HG03575 (cell line): ENCODE measurements around the gene GORASP1.

Source experiments
- ATAC-seq: cut with Tn5 transposase; IDR thresholded peaks from one replicate; pipeline ENCODE4 v1.9.1; 2021; ENCODE audit not compliant: unreplicated experiment, insufficient number of reproducible peaks, low FRiP score; ENCODE audit errors: extremely low read depth

The GORASP1 gene

DNA sequence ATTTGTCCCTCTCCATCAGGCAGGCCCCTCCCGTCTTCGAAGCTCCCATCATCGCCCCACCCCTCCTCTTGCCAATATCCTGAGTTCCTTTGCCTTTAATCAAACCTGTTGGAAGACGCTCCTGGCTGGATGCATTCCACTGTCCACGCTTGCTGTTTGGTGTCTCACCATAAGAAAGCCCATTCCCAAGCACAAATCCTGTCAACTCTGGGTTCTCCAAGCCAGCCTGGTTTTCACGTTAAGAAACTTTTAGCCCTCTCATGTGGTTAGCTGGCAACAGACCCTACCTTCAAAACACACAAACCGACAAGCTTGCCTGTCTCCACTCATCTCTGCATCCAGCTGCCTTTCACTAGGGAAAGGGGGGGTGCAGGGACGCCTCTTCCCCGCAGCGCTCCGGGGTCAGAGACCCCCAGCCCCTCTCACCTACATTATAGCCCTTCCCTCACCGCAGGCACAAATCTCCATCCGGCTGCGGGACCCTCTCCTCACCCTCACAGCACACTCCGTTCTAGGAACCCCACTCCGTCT, 1.1 kb downstream of the GORASP1 start:
- no peak for ATAC-seq

DNA sequence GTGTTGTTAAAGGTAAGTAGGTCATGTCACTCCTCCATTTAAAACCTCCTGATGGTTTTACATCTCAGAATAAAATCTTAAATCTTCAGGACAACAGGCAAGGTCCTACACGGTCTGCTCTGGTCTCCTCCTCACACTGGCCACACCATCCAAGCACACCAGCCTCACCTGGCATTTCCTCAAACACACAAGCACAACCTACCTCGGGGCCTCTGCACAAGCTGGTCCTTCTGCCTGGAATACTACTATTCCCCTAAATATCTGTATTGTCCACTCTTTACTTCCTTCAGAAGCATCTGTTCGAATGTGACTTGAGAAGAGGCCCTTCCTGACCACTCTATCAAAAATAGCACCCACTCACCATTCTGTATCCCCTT, 1.8 kb downstream of the GORASP1 start:
- ATAC-seq = no peak

DNA sequence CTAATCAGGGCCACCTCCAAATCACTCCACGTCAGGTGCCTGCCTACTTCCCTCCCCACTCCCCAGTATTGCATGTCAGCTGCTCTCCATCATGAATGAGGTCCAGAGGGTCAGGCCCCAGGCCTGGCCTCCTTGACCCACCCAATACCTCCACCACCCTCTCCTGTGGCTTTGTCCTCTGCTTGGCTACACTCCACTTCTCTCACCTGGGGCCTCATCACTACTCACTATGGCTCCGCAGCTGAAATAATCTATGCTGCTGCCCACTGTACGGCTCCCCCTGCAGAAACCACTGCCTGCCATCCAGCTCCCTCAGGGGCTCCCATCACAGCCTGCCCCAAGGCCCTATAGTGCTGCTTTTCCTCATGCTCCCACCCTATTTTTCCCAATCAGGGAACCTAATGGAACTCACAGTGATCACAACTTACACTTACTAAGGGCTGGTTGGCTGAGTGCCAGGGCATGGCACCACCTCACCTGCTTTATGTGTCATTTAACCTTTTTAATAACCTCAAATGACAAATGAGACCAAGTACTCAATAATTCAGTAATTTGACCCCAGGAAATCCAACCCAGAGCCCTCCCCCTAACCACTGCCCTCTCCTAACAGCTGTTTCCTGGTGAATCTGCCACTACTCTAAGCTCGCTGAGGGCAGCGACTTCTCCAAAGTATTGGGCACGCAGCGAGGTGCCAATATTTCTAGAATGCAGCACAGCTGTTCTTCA, 2.3 kb downstream of the GORASP1 start:
- ATAC-seq = no peak

DNA sequence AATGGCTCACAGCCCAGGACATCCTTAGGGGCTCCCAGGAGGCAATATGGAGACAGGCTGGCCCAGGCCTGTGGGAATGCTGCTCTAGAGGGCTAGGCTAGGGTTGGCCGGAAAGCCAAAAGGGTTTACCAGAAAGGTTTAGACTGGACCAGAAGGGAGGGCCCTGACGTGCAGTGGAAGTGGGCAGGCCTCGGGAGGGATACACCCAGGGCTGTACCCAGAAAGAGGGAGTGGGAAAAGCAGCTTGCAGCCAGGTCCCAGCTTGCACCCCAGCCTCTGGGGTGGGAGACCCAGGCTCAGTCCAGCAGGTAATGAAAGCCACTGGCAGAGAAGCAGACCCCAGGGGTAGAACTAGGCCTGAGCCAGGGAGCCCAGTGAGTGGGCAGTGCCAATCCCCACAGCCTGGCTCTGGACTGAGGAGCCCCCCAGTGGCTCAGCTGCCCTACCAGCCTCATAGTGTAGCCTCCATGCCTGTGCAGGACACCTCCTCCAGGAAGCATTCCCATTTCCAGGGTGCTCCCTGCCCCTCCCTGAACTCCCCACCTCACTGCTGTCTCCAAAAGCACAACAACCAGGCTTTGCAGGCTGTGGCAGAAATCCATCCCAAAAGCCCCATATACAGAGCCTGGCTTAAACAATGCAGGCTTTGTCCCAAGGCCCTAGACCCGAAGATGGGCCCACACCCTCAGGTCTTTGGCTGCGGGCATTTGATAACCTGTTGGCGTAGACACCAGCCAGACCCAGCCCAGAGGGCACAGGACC, 3.5 kb downstream of the GORASP1 start:
- no peak for ATAC-seq

DNA sequence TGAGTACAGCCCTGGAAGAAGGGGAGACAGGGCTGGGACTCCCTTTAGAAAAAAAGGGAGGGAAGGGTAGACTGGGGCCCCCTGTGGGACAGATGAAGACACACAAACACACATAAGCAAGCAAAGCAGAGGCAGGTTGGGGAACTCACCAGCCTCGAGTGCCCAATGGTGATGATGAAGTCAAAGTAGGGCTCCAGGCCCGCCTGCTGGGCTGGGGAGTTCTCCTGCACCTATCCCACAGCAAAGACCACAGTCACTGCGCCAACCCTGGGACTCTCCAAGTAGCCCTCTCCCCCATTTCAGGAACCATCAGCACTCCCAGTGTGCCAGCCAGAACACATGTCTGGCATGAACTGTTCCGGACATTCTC, 4.1 kb downstream of the GORASP1 start:
- ATAC-seq = no peak

DNA sequence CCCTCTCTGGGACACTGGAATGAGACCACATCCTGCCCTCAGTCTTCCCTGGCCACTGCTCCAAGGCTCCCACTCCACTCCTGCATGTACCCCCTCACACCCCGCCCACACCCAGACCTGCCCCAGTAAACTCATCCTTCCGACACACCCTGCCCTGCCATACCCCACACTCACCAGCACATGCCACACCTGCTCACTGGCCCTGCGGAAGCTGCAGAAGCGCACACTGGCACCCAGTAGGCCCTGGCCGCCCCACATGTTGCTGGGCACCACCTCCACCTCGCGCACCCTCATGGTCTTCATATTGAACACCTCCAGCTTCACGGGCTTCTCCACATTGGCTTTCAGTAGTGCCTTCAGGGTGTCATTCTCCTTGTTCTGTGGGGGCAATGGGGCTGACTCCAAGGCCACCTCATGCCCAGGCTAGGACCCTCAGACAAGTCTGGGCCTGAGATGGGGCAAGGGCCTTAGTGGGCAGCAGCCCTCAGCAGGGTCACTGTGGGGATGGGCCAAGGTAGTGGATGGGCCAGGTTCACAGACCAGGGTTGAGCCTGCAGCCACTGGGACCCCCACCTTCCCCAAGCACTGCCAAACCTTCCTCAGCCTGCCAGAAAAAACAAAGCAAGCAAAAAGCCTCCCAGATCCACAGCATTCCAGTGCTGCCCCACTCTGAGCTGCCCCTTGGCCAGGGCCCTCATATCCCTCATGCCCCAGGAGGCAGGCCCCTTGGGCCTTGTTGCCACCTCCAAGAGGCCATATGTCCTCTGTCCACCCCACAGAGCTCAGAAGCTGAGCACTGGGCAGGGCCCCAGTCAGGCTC, 4.7 kb downstream of the GORASP1 start:
- no peak for ATAC-seq

DNA sequence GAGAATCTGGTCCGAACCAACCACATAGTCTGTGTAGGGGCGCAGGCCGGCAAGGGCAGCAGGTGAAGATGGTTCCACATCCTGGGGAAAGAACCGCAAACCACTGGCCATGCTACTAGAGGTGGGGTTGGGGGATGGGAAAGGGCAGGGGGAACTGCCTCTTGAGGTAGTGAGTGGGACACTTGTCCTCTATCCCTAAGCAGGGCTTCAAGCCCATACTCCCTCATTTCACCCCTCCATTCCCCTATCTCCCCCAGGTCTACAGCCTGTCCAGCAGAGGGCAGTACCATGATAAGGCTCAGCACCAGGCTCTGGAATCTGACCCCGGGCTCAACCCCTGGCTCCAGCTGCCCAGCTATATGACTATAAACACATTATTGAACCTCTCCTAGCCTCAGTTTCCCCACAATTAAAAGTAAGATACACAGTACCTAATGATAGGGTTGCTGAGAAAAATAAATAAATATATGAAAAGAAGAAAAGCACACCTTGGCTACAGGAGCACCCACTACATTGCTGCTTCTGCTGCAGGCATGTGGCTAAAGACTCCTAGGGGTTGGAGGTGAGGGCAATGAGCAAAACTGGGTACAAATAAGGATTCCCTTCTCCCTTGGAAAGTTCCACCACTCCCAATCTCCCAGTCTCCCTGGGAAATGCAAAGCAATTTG, 6.3 kb downstream of the GORASP1 start:
- ATAC-seq = no peak

DNA sequence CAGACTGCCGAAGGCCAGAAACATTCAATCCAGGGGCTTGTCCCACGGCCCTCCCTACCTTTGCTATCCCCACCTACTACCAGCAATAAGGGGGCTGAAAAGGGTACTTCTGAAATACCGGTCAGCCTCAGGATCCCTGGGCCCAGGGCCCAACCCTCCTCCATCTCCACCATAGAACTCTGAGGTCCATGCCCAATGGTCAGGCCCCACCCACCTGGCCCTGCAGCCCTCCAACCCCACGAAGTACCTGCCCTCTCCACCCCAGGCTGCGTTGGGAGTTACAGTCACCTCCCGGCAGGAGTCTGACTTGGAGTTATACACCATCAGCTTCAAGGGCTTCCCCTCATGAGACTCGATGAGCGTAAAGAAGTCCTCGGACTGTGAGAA, 6.9 kb downstream of the GORASP1 start:
- no peak for ATAC-seq

DNA sequence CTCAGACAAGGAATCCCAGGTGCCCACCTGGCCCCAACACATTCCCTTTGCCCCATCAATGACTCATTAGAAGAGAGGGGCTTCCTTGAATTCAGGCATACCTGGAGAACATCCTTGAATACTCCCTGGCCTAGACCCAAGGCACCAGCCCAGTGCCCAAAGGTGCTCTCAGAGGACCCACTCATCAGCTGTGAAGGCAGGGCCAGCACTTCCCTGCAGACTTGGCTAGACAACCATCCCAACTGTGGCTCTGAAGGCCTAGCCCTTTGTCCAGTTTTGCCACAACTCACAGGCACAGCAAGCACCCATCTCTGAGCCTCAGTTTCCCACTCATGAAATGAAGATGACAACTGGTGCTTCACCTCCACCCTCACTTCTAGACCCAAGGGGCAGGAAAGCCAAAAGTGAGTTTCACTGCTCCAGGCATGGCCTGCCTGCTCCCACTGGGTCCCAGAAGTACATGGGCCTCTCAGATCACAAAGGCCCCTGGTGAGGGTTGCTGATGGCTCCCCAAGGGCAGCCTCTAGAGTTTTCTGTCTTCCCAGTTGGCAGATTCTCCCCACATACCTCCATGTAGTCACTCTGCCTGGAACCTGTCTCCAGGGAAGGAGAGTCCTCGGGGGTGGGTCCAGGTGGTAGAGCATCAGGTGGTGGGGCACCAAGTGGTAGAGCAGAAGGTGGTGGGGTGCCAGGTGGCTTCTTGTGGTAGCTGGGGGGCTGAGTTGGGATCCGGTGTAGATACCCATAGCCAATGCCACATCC, 7.5 kb downstream of the GORASP1 start:
- ATAC-seq = no peak

DNA sequence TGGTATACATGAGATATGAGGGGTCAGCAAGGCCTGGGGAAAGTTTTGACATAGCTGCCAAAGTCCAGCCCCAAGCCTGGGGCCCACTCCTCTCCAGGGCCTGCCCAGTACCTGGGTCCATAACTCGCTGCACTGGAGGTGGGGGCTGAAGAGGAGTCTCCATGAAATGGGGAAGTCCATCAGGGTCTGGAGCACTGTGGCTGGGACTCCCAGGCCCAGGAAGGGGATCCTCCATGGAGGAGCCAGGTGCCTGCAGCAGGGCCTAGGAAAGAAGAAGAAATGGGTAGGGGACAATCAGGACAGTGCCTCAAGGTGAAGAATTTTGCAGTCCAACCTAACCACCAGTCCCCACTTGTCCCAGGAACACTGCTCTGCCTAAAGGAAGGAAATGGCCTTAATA, 8.2 kb downstream of the GORASP1 start:
- no peak for ATAC-seq

DNA sequence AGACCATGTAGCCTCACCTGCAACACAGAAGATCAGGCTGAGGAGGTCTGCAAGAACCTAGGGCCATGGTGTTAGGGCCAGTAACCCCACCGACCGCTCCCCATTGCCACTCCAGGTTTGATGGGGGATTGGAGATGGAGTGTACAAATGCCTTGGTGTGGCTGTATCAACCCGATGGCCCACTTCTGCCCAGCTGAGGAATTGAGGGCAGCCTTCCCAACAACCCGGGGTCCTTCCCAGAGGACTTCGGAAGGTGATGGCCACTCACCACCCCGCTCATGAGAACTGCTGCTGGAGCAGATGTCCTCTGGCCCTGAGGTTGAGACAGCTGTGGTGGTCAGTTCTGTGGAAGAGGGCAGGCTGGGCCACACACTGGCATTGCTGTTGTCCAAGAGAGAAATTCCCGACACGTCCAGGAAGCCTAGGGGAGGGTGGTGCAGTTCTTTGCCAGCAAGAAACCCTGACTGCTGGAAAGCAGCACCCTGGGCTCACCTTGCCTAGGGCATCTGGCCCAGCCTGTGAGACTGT, 8.9 kb downstream of the GORASP1 start:
- ATAC-seq = no peak

DNA sequence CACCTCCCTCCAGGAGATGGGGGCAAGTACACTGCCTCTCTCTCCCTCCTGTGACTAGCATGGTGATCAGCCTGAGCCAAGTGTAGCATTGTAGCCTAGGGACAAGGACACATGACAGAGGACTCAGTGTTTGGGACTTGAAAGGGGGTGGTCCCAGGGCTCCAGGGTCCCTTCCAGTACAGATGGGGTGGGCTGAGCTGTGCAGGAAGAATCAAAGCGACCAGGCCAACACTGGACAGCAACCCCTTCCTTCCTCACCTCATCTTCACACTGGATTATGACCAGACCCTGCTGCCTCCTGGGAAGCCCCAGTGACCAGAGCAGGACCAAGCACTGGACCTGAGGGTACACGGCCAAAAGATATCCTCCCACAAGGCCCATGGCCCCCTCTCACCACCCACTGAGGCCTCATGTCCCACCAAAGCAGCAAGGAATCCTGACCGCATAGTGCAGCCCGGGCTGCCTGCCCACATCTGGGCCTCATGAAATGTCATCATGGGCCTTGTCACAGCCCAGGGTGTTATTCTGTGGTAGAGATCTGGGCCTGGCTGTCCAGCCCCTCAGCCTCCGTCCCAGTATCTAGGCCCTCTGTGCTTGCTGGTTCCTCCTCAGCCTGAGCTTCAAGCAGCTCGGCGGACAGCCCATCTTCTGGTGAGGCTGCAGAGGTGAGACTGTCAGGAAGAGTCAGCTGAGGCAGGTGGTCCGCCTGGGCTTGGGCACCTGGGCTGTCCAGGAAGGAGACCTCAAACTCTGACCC, 9.5 kb downstream of the GORASP1 start:
- ATAC-seq = no peak

DNA sequence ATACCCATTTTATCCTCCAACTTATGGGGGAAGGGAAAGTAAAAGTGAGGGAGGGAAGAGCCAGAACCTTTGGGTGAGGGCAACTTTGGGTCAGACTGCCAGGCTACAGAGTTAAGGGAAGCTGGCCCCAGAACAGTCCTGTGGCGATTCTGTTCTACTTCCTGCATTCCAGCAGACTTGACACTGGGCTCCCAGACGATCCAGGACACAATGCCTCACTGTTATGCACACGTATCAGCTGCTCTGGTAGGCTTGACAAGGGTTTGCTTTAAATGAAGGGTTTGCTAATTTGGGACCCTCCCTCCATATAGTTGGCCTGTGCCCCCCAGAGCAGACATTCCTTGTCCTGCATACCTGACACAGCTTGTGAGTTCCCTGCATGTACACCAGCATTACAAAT, 10.7 kb downstream of the GORASP1 start:
- no peak for ATAC-seq

DNA sequence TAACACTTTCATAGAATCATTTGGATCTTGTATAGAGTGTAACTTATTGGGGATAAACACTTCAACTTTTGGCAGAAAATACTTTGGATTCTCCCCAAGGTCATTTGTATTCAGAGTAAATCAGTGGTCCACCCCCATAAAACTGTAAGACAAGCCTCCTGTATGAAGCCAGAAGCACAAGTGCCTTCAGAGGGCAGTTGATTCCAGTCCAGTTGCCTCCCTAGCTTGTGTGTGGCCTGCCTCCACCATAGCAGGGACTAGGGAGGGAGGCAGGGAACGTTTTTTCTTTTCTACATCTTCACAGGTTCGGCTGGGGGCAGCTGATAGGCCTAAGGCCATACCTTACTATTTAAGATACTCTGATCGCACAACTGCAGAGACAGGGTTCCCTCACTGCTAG, 11.6 kb downstream of the GORASP1 start:
- no peak for ATAC-seq

DNA sequence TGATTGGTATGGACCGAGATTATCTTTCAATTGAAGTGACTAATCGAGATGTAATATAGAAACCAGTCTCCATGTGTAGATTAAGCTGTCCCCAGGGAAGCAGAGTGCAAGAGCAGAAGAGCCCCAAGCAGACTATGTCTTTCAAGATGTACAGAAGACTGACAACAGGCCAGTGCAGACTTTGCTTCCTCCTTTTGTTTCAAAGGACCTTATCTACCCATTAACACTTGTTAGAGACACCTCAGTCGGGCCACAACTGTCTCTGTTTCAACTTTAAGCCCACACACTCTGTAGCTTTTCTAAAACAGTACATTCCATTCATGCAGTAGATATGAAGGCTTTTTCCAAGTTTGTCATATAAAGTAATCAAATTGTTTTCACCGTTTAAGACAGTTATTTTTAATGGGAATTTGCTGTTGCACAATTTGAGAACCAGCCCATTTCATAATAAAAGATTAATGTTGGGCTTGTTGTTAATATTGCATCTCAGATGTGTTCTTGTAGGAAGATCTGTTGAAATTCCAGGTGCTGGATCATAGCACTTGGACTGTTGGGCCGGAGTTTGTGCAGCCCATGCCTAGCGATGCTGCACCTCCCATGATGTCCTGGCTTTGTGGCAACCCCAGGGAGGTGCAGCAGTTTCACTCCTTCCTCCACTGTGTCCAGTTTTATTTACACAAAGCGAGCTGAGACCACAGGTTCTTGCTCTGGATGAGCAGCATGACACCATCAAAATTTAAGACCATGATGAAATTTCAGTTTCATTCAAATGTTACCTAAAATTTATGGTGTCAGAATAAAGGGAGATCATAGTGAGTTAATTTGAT, 12.4 kb downstream of the GORASP1 start:
- no peak for ATAC-seq

DNA sequence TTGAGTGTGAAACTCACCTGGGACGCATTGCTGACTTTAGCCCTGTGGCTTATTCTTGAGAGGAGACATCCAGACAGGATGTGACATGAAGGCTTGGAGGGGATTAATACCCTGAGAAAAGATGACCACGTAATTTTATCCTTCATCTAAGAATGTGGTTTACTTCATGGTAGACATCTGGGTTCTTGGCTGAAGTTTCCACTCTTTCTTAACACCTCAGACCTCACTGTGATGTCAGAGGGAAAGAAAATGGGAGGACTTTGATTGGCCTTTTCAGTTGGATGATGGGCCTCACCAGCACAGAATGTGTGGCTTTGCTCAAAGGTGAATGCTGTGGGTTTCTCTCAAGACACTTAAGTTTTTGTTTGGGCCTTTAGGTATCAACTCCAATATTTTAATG, 16.5 kb downstream of the GORASP1 start:
- ATAC-seq = no peak

DNA sequence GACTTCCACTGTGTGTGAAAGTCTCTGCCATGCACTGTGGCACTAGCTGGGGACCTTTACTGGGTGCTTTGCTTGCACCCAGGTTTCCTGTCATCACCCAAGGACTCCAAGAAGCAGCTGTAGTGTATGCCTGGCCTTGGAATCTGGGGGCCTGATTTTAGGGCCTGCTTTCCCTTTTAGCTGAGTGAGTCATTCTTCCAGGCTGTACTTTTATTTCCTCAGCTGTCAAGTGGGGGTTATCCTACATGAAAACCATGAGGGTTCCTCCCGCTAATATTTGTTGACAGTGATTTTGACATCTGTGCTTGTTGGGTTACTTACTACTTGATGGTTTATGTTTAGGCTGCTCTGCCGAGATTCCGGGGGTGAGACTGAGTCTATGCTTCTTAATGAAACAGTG, 18.5 kb downstream of the GORASP1 start:
- no peak for ATAC-seq
